ENCODE results near the gene CDH4.
A peak's percentile ranks its signal among the peaks of the same experiment; 100 is the strongest.

Gene CDH4

GRCh38 chr20:61878478-61879302 lies 626.6 kb downstream of the CDH4 start:
- DNase-seq, result no peak

DNA sequence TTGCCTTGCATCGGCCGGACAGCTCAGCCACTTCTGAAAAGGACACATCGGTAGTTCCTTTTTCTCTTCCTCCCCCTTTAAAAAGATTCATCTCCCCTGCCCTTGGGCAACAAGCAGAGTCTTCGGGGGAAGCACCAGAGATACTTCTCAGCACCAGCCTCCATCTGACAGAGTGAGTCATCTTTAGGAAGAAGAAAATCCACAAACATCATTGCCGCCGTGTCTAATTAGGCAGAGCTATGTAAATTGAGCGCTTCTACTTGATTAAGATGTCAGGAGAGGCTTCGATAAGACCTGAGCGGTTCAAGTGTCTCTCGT lies 627.2 kb downstream of the CDH4 start:
- no peak for DNase-seq

DNA sequence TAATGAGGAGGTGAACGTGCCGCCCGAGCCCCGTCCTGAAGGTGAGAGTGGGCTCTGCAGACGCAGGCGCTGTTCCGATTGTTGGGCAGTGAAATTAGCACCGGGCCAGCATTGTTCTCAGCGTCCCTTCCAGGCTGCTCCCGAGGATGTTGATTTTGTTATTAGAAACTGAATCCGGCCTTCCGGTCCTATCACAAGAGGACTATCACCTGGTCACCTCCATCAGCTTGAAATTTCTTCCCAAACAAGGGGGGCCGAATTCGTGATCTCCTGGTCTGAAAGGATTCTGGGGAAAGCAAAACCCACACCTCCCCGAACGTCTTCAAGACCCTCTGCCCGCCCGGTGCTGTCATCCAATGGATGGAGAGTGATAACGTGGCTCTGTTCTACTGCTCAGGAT lies 627.6 kb downstream of the CDH4 start:
- DNase-seq, result no peak

- no peak for DNase-seq
Measured at GRCh38 chr20:61880706-61881105, 628.6 kb downstream of the CDH4 start.

DNA sequence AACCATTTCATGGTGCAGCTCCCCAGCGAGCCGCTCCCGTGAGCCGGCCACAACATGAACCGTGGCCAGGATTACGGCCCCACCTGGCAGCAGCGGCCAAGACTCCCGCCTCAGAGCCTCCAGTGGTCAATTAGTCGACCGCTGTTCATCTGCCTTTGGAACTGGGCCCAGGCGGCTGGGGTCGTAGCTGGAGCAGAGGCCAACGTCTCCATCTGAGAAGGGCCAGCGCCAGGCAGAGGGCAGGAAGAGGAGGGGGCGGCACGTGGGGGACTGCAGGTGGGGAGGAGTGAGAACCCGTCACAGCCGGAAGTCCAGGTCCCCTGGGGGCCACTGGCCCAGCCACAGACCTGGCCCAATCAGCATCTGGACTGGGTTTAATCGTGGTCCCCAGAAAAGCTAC lies 629.4 kb downstream of the CDH4 start:
- DNase-seq, result no peak

- DNase-seq, result no peak
Measured at GRCh38 chr20:61881861-61882260, 629.8 kb downstream of the CDH4 start.

GRCh38 chr20:61882716-61883615 lies 630.9 kb downstream of the CDH4 start:
- no peak for DNase-seq

- DNase-seq, result no peak
Measured at GRCh38 chr20:61883857-61884393, 631.9 kb downstream of the CDH4 start.

DNA sequence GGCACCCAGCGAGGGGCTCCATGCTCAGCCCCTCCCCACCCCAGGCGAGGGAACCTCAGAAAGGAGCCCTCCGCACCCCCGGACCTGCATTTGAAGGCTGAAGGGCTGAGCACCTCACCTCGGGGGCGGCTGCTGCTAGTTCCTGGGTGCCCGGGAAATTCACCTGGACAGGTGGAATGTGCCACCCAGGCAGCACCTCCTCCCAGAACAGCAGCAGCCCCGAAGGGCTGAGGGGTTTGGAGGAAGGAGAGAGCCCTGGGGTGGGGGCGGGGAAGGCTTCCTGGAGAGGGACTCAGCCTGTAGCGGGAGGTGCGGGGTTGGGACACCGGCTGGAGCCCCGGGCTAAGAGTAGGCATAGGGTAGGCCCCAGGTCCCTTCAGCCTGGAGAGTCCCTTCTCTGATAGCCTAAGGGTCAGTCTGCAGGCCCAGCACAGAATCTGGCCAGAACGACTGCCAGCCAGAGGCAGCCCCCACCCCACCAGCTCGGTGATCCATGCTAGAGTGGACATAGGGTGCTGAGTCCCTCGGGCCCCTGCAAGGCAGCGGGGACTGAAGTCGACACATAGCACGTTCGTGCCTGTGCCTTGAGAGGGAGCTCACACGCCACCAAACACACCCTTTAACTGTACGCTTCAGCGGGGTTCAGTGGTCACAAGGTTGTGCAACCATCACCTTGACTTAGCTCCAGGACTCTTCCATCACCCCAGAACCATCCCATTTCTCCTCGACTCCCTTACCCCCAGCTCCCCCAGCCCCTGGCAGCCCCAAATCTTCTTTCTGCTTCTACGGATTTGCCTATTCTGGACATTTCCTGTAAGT lies 632.7 kb downstream of the CDH4 start:
- DNase-seq, result no peak

DNA sequence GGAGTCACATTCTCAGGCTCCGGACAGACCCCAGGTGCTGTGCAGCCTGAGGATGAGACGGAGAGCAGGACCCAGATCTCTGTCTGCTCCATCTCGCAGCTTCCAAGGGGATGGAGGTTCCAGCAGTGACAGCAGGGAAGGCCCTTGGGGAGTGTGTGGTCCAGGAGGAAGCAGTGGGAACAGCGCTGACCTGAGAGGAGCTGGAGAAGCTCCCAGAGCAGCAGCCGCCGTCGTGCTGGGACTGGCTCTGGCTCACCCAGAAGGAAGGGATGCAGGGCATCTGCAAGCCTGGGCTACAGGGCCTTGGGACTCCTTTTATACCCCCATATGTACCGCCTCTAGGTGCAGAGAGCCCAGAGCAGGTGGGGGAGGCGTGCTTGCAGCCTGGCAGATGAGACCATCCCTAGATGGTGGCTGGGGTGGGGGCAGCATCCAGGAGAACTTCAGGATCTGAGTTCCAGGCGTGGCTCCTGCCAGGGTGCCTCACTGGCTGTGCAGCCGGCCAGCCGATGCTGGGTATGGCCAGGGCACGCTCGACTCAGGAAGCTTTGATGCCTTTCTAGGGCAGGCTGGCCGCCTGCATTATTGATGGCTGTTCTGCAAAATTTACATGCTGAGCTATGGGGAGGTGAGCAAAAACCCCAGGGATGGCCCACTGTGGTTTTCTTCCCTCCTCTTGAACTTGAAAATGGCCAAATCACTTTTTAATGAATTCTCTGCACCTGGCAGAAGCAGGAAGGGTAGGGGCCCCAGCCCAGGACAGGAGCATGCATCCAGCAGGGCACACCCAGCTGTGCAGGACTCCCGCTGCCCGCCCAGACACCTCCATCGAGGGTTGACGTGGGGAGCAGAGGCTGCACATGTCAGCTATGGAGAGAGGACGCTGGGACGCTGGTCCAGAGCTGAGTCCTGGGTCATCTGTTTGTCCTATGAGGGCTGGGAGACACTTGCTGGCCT lies 634.0 kb downstream of the CDH4 start:
- no peak for DNase-seq

DNA sequence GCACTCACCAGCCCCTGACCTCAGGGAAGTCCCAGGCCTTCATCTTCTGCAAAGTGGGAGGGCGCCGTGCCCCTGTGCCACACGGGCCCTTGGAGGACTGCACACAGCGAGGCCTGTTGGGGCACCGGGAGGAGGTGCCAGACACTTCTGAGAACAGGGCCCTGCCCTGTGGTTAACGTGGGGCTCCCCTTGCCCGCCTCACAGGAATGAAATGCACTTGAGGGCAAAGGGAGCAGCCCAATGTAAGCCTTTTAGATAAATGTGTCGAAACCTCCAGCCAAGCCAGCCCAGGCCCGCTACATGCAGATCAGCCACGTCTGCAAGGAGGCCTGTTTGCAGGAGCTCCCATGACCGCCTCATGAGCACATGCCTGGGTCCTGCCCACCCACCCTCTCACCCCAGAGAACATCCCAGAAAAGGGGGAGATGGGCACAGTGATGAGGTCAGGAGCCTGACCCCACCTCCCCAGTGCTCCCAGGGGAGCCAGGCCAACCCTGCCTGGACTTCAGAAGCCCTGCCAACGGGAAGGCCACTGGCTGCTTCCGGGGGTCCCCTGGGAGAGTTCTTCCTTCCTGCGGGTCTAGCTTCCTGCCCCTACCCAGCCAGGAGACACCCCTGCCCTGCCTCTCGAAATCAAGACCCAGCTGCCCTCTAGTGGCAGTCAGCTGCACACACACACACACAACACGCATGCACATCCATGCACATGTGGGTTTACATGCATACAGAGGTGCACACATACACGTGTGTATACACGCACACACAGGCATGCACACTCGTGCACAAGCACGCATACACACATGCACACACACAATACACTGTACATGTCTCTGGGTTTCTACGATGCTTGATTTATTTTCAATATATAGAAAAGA lies 634.9 kb downstream of the CDH4 start:
- DNase-seq, result peak; percentile 57

GRCh38 chr20:61887596-61888093 lies 635.6 kb downstream of the CDH4 start:
- DNase-seq, result no peak

- no peak for DNase-seq
Measured at GRCh38 chr20:61888101-61888865, 636.2 kb downstream of the CDH4 start.

DNA sequence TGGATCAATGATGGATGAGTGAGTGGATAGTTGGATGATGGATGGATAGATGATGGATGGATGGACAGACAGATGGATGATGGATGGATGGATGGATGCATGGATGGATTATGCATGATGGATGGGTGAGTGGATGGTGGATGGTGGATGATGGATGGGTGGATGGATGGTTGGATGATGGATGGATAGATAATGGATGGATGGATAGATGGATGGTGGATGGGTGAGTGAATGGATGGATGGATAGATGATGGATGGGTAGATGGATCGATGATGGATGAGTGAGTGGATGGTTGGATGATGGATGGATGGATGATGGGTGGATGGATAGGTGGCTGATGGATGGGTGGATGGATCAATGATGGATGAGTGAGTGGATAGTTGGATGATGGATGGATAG lies 637.6 kb downstream of the CDH4 start:
- no peak for DNase-seq

DNA sequence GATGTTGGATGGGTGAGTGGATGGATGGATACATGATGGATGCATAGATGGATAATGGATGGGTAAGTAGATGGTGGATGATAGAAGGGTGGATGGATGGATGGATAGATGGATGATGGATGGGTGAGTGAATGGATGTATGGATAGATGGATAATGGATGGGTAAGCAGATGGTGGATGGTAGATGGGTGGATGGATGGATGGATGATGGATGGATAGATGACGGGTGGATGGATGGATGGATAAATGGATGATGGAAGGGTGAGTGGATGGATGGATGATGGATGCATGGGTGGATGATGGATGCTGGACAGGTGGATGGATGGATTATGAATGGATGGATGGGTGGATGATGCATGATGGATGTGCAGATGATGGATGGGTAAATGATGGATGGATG lies 638.1 kb downstream of the CDH4 start:
- no peak for DNase-seq

DNA sequence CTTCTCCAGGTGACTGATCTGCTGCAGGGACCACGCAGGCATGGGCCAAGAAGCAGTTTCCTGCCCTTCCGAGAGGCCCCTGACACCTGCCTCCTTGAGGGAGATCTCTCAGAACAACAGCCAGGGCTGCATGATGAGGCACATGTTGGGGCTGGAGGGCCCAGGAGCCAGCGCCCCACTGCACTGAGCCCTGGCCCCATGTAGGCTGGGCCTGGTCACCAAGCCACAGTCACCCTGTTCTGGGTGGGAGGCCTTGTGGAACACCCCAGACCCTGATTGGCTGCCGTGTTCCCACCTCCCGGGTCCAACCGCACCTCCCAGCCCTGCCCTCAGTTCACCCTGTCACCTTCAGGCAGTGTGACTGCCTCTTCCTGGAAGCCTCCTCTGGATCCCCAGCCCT lies 639.4 kb downstream of the CDH4 start:
- no peak for DNase-seq

DNA sequence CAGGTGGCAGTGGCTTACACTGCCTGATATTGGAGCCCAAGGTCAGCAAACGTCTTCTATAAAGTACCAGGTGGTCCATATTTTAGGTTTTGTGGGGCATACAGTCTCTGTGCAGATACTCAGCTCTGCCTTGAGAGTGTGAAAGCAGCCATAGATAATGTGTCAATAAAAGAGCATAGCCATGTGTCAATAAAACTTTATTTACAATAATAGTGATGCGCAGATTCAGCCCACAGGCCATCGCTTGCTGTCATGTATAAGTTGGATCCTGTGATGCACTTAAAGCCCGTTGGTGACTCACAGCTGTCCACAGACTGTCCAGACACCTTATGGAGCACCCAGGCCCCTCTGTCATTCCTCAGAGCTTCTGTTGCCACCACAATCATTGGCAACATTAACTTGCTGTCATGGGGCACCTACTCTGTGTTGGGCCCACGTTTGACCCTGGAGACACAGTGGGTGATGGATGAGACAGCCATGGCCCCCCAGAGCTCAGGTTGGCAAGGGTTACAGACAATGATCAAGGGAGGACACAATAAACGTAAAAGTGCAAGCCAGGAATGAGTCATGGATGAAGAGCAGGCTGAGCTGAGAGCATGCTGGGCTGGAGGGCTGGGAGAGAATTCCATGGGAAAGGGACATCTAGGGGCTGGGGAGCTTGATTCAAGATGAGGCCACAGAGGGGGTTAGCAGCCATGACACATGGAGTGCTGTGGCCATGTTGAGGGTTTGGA lies 640.0 kb downstream of the CDH4 start:
- no peak for DNase-seq

DNA sequence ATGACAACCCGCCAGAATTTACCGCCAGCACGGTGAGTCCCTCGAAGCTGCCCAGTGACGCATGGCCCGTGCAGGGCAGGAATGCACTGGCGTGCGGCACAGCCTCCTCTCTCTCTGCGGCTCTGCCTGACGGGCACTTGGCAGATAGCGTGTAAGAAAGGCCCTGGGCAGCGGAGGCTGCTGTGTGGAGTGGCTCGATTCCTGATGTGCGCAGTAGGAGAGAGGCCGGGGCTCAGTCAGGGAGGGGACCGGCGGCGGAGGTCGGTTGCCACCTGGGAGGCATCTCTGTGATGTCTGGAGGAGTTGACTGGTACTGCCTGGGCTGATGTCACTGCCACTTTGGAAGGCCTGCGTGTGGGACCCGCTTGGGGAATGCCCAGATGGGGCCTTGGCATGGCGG lies 643.0 kb downstream of the CDH4 start:
- no peak for DNase-seq

DNA sequence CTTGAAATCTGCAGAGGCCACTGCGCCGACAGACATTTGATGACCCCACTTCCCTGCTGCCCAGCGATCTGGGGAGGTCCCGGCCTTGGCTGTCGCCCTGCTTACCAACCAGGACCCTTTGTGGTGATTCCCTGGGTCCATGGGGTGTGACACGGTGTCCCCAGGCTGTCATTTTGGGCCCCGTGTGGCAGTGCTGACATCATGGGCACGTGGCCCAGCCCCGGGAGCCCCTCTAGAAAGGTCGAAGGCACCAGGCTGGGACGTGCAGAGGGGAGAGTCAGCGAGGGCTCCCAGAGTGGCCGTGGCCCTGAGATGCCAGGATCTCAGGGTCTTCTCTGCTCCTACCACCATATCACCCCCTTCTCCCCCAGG lies 643.6 kb downstream of the CDH4 start:
- DNase-seq, result no peak
